WTC11 (cell line): ENCODE results near the gene TMEM181. TPM values are rescaled to one million over a fixed set of nuclear protein-coding genes. Genes with fewer than 3 reads are reported as not detected.

Experiments used
- ATAC-seq: fragments of 200-7000 bp; cut with Tn5 transposase; 2 replicates; pipeline ENCODE4 v1.10.0; 2021; ENCODE audit warnings: mild to moderate bottlenecking, moderate library complexity
- CTCF ChIA-PET: fragments of 300-600 bp; sonication (Branson Sonifier 250); formaldehyde crosslinking; loops from one replicate; lab custom pipeline; 2021; ENCODE audit warnings: antibody characterized with exemption; lab: Charles Lee
- POLR2A ChIA-PET: fragments of 350-600 bp; sonication (Branson Sonifier 250); formaldehyde crosslinking; loops from one replicate; lab custom pipeline; 2021; ENCODE audit warnings: antibody characterized with exemption; lab: Charles Lee
- DNase-seq: peaks from one replicate; pipeline ENCODE4 v3.0.0; 2021; ENCODE audit warnings: low spot score
- H3K27ac Mint-ChIP-seq: 2 replicates; pipeline ENCODE4 v1.8.0; 2021; ENCODE audit warnings: mixed read lengths
- H3K27me3 Mint-ChIP-seq: 2 replicates; pipeline ENCODE4 v1.8.0; 2021; ENCODE audit warnings: low read depth, mild to moderate bottlenecking, moderate library complexity, mixed read lengths
- H3K36me3 Mint-ChIP-seq: 2 replicates; pipeline ENCODE4 v1.8.0; 2021; ENCODE audit warnings: mixed read lengths
- H3K4me1 Mint-ChIP-seq: 2 replicates; pipeline ENCODE4 v1.8.0; 2022; ENCODE audit warnings: mixed read lengths
- H3K4me3 Mint-ChIP-seq: 2 replicates; pipeline ENCODE4 v1.8.0; 2021; ENCODE audit warnings: mild to moderate bottlenecking, moderate library complexity, mixed read lengths
- H3K9me3 Mint-ChIP-seq: 2 replicates; pipeline ENCODE4 v1.8.0; 2021; ENCODE audit warnings: mixed read lengths
- ARID4B ChIP-seq: sonication (generic); formaldehyde crosslinking; IDR thresholded peaks from 2 replicates; pipeline ENCODE4 v1.8.0; 2023; ENCODE audit warnings: missing genetic modification reagents, mild to moderate bottlenecking, borderline replicate concordance
- CBFB ChIP-seq: sonication (generic); formaldehyde crosslinking; IDR thresholded peaks from 2 replicates; pipeline ENCODE4 v1.8.1; 2022; ENCODE audit warnings: mild to moderate bottlenecking, low read depth, missing genetic modification reagents
- CREB1 ChIP-seq: sonication (generic); formaldehyde crosslinking; IDR thresholded peaks from 2 replicates; pipeline ENCODE4 v1.8.0; 2023; ENCODE audit warnings: mild to moderate bottlenecking, missing genetic modification reagents
- ELF4 ChIP-seq: sonication (generic); formaldehyde crosslinking; IDR thresholded peaks from 2 replicates; pipeline ENCODE4 v1.8.1; 2022; ENCODE audit warnings: low read depth, mild to moderate bottlenecking, moderate library complexity, missing genetic modification reagents
- EMX1 ChIP-seq: fragments of 250-450 bp; sonication (Bioruptor Pico); IDR thresholded peaks from 2 replicates; pipeline ENCODE4 v1.8.0; 2021; ENCODE audit warnings: mild to moderate bottlenecking
- FOXP1 ChIP-seq: sonication (generic); formaldehyde crosslinking; IDR thresholded peaks from 2 replicates; pipeline ENCODE4 v1.8.0; 2022; ENCODE audit warnings: missing genetic modification reagents, mild to moderate bottlenecking, moderate library complexity, borderline replicate concordance
- GRHL2 ChIP-seq: fragments of 250-450 bp; sonication (Bioruptor Pico); IDR thresholded peaks from 2 replicates; pipeline ENCODE4 v1.8.0; 2022; ENCODE audit warnings: mild to moderate bottlenecking, moderate library complexity; ENCODE audit not compliant: insufficient replicate concordance, severe bottlenecking
- JAZF1 ChIP-seq: fragments of 250-450 bp; sonication (Bioruptor Pico); IDR thresholded peaks from 2 replicates; pipeline ENCODE4 v1.9.0; 2021; ENCODE audit warnings: moderate library complexity, mild to moderate bottlenecking, inconsistent platforms
- JUN ChIP-seq: sonication (generic); formaldehyde crosslinking; IDR thresholded peaks from 2 replicates; pipeline ENCODE4 v1.8.0; 2023; ENCODE audit warnings: mild to moderate bottlenecking, missing genetic modification reagents
- MAX ChIP-seq: sonication (generic); formaldehyde crosslinking; IDR thresholded peaks from 2 replicates; pipeline ENCODE4 v1.8.0; 2022; ENCODE audit warnings: mild to moderate bottlenecking, missing genetic modification reagents
- NR1H2 ChIP-seq: sonication (generic); formaldehyde crosslinking; IDR thresholded peaks from 2 replicates; pipeline ENCODE4 v1.9.0; 2021; ENCODE audit warnings: mild to moderate bottlenecking, moderate library complexity, missing genetic modification reagents
- NR2C2 ChIP-seq: sonication (generic); formaldehyde crosslinking; IDR thresholded peaks from 2 replicates; pipeline ENCODE4 v1.8.0; 2022; ENCODE audit warnings: mild to moderate bottlenecking, missing genetic modification reagents
- SMAD3 ChIP-seq: sonication (generic); formaldehyde crosslinking; IDR thresholded peaks from 2 replicates; pipeline ENCODE4 v1.8.0; 2022; ENCODE audit warnings: missing genetic modification reagents, mild to moderate bottlenecking, borderline replicate concordance
- STAT6 ChIP-seq: sonication (generic); formaldehyde crosslinking; conservative IDR thresholded peaks from 2 replicates; pipeline ENCODE4 v1.8.1; 2023; ENCODE audit warnings: mild to moderate bottlenecking, low read depth, missing genetic modification reagents, moderate library complexity
- TCF7 ChIP-seq: sonication (generic); formaldehyde crosslinking; IDR thresholded peaks from 2 replicates; pipeline ENCODE4 v1.8.0; 2022; ENCODE audit warnings: mild to moderate bottlenecking, low read depth, missing genetic modification reagents, moderate library complexity
- ZBTB21 ChIP-seq: sonication (generic); formaldehyde crosslinking; IDR thresholded peaks from 2 replicates; pipeline ENCODE4 v1.8.1; 2023; ENCODE audit warnings: mild to moderate bottlenecking, missing genetic modification reagents, borderline replicate concordance
- ZNF281 ChIP-seq: sonication (generic); formaldehyde crosslinking; IDR thresholded peaks from 2 replicates; pipeline ENCODE4 v1.8.0; 2023; ENCODE audit warnings: mild to moderate bottlenecking, missing genetic modification reagents
- ZNF396 ChIP-seq: fragments of 250-450 bp; sonication (Bioruptor Pico); IDR thresholded peaks from 2 replicates; pipeline ENCODE4 v1.8.0; 2021; ENCODE audit warnings: mild to moderate bottlenecking, moderate library complexity, borderline replicate concordance
- ZSCAN18 ChIP-seq: fragments of 250-450 bp; sonication (Bioruptor Pico); IDR thresholded peaks from 2 replicates; pipeline ENCODE4 v2.1.2; 2022; ENCODE audit warnings: mild to moderate bottlenecking, moderate library complexity
- total RNA-seq: library from RNA; stranded (reverse); gene quantifications from 3 replicates; pipeline ENCODE4 v1.2.3, GENCODE V29; 2021
- TF ChIP-seq, protein P1 (sequence below): sonication (generic); formaldehyde crosslinking; IDR thresholded peaks from 2 replicates; pipeline ENCODE4 v1.8.1; 2022; ENCODE audit warnings: mild to moderate bottlenecking, moderate library complexity, missing genetic modification reagents

The TMEM181 gene
- total RNA-seq, 1 experiment from 2014 or later: 18.8 TPM

GRCh38 chr6:158559895-158560835, at the start of gene TMEM181 (continued):
- TF ChIP-seq ELF4 (CRISPR knock-in tag) (no peak), ZNF396 (CRISPR knock-in tag) (no peak), JUN (CRISPR knock-in tag) (no peak; the same call in 1 of the 2 replicates), GRHL2 (CRISPR knock-in tag) (no peak), ZSCAN18 (CRISPR knock-in tag) (no peak), JAZF1 (no peak), TCF7 (CRISPR knock-in tag) (no peak), SMAD3 (CRISPR knock-in tag) (peak; percentile 58; the same call in 1 of the 2 replicates), ARID4B (CRISPR knock-in tag) (peak; percentile 59; the same call in 1 of the 2 replicates), FOXP1 (CRISPR knock-in tag) (peak; percentile 83; the same call in 1 of the 2 replicates), CBFB (peak; percentile 84; the same call in 1 of the 2 replicates), MAX (peak; percentile 37; the same call in 1 of the 2 replicates), EMX1 (CRISPR knock-in tag) (no peak), ZBTB21 (CRISPR knock-in tag) (no peak), CREB1 (CRISPR knock-in tag) (no peak), NR1H2 (CRISPR knock-in tag) (no peak), NR2C2 (CRISPR knock-in tag) (no peak)
- TF ChIP-seq, protein P1, sequence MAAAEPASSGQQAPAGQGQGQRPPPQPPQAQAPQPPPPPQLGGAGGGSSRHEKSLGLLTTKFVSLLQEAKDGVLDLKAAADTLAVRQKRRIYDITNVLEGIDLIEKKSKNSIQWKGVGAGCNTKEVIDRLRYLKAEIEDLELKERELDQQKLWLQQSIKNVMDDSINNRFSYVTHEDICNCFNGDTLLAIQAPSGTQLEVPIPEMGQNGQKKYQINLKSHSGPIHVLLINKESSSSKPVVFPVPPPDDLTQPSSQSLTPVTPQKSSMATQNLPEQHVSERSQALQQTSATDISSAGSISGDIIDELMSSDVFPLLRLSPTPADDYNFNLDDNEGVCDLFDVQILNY: peak; percentile 29; the same call in 1 of the 2 replicates

GRCh38 chr6:158512809-158513208, 47.1 kb upstream of the TMEM181 start:
- peaks cover 13% of the 10 kb centered on the region for H3K4me1 Mint-ChIP-seq
- ChIA-PET POLR2A (no interaction called here), CTCF (interaction anchor here (0.8 to 2.4 kb wide), 2 partner anchors 292 to 299 kb away, joined by 3 to 9 read pairs; no protein-coding TSS in a partner anchor)
- DNase-seq (no peak), ATAC-seq (no peak)
- H3K27ac Mint-ChIP-seq: no peak overlapping the region
- no peak overlapping the region for H3K4me3 Mint-ChIP-seq
- peaks cover 33% of the 10 kb centered on the region for H3K27me3 Mint-ChIP-seq
- H3K9me3 Mint-ChIP-seq: 0 out of 2 replicates have a peak, but pooled peaks cover 6% of the 10 kb centered on the region
- no peaks in the 10 kb centered on the region; the same call in 1 of the 2 replicates for H3K36me3 Mint-ChIP-seq
- TF ChIP-seq ZSCAN18 (CRISPR knock-in tag) (no peak), ZNF281 (no peak), STAT6 (CRISPR knock-in tag) (no peak), NR2C2 (CRISPR knock-in tag) (no peak)
